GM12874 (cell line): ENCODE measurements around the gene TRIP4.

Experiments used
- TF ChIP-seq, protein P1 (sequence below): IDR thresholded peaks from 2 replicates; pipeline ENCODE4 v1.5.1; 2011; ENCODE audit warnings: low read depth, mild to moderate bottlenecking, control low read depth, low read length, moderate library complexity; ENCODE audit not compliant: insufficient read depth

The TRIP4 gene

DNA sequence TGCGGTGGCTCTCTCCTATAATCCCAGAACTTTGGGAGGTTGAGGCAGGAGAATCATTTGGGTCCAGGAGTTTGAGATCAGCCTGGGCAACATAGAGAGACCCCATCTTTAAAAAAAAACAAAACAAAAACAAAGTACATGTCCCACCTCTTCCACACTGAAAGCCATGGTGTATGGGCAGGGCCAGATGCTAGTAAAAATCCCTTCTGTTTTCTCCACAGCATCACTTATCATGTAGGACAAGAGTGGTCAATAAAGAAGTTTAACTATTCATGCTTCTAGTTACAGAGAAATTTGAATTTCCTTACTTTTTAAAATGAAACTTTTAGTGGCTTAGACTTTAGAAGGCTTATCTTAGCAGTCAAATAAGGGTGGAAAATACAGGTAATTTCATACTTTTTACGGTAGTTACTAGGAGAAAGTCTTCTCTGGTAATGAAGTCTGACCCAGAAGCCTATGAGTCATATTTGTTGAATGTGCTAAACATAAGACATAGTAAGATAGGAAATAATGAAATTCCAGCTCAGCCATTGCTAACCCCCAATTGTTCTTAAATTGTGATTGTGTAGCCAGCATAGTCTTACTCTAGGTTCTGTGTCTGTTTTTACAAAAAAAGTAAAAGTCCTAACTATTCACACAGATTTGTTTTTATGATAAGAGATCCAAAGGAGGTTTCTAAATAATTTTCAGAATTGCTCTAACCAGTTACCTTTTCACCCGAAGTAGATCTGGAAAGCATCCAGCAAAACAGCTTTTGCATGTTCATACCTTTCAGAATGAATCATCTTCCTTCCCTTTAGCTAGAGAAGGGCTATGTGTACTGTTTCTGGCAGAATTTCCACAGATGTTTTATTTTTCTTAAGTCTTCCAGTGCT is 56.3 kb downstream of the TRIP4 start:
- TF ChIP-seq, protein P1, sequence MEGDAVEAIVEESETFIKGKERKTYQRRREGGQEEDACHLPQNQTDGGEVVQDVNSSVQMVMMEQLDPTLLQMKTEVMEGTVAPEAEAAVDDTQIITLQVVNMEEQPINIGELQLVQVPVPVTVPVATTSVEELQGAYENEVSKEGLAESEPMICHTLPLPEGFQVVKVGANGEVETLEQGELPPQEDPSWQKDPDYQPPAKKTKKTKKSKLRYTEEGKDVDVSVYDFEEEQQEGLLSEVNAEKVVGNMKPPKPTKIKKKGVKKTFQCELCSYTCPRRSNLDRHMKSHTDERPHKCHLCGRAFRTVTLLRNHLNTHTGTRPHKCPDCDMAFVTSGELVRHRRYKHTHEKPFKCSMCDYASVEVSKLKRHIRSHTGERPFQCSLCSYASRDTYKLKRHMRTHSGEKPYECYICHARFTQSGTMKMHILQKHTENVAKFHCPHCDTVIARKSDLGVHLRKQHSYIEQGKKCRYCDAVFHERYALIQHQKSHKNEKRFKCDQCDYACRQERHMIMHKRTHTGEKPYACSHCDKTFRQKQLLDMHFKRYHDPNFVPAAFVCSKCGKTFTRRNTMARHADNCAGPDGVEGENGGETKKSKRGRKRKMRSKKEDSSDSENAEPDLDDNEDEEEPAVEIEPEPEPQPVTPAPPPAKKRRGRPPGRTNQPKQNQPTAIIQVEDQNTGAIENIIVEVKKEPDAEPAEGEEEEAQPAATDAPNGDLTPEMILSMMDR: no peak

DNA sequence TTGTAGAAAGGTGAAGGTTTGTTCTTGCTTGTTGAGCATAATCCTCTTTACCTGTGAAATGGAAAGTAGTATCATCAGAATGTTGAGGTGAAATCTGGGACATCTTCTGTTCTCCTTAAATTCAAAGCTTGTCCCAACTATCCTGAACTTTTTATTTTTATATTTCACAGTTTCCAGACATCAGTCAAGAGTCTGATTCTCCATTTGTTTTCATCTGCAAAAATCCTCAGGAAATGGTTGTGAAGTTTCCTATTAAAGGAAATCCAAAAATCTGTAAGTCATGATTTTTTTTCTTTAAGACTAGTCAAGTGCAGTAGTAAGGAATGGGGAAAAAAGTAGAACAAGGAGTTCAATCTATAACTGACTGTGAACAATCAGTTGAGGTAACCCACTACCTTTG is 57.2 kb downstream of the TRIP4 start:
- TF ChIP-seq, protein P1: no peak

DNA sequence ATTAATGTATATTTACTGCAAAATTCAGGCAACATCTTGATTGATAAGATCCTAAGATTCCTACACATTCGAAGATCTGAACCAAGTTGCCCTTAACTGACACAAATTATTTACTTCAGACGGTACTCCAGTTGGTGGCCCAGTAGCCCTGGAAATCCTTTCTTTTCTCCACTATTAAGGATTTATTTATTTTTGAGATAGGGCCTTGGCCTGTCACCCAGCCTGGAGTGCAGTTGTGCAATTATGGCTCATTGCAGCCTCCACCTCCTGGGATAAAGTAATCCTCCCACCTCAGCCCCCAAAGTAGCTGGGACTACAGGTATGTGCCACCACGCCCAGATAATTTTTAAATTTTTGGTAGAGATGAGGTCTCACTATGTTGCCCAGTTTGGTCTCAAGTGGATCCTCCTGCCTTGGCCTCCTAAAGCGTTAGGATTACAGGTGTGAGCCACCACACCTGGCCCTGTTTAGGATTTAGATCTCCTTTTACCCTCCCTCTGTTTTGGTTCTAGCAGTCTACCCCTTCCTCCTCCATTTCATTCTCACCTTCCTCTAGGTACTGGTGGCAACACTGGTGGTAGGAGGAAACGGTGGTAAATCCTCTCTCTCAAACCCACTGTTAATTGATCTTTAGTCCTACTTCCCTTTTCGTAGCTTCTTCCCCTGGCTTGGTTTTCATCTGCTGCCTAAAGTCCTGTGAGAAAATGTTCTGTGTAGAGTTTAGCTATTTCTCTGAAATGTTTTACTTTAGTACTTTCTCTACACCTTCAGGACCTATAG is 60.1 kb downstream of the TRIP4 start:
- TF ChIP-seq, protein P1: no peak

- TF ChIP-seq, protein P1: no peak
Measured at GRCh38 chr15:64452988-64453688, 65.5 kb downstream of the TRIP4 start.

GRCh38 chr15:64453689-64454037 is 66.0 kb downstream of the TRIP4 start:
- TF ChIP-seq, protein P1: no peak

- TF ChIP-seq, protein P1: no peak
Measured at GRCh38 chr15:64454282-64454681, 66.6 kb downstream of the TRIP4 start.

- TF ChIP-seq, protein P1: no peak
Measured at GRCh38 chr15:64455961-64456371, 68.3 kb downstream of the TRIP4 start.
